ENCODE results near the gene CPED1.

CPED1 gene

GRCh38 chr7:120988591-120989256 lies at the start of gene CPED1:
CPED1 (plus strand) TSS chr7:120988711; CDS start chr7:120989622, 911 bp downstream.
- Histone ChIP-seq H3K9me3 (ENCODE audit: insufficient read depth, low read depth, low read length) (no peaks in the 10 kb centered on the region), H3K27ac (ENCODE audit: low read length) (no peak within 1 kb of the TSS), H3K9ac (ENCODE audit: low read depth, low read length) (no peak within 1 kb of the TSS)

GRCh38 chr7:120939345-120939744 lies 49.2 kb upstream of the CPED1 start:
- Histone ChIP-seq H3K4me3 (ENCODE audit: low read length) (no peak overlapping the region), H3K4me1 (ENCODE audit: insufficient read depth, low read length) (no peaks in the 10 kb centered on the region), H3K27ac (ENCODE audit: low read length) (no peak overlapping the region), H3K36me3 (ENCODE audit: insufficient read depth, low read depth, low read length) (no peaks in the 10 kb centered on the region), H3K27me3 (ENCODE audit: insufficient read depth, low read length) (no peaks in the 10 kb centered on the region), H3K9ac (ENCODE audit: low read depth, low read length) (no peak overlapping the region), H3K9me3 (ENCODE audit: insufficient read depth, low read depth, low read length) (no peaks in the 10 kb centered on the region)

More at GRCh38 chr7:120988591-120989256, at the start of gene CPED1:
- H3K27me3 ChIP-seq (ENCODE audit: insufficient read depth, low read length): peaks cover 26% of the 10 kb centered on the region
- H3K4me3 ChIP-seq (ENCODE audit: low read length): peak within 1 kb of the TSS; percentile 66
- no peaks in the 10 kb centered on the region for H3K36me3 ChIP-seq (ENCODE audit: insufficient read depth, low read depth, low read length)
- 0 out of 2 replicates have a peak, but pooled peaks cover 2% of the 10 kb centered on the region for H3K4me1 ChIP-seq (ENCODE audit: insufficient read depth, low read length)

GRCh38 chr7:120941064-120941463 lies 47.4 kb upstream of the CPED1 start:
- Histone ChIP-seq H3K9ac (ENCODE audit: low read depth, low read length) (no peak overlapping the region), H3K27me3 (ENCODE audit: insufficient read depth, low read length) (no peaks in the 10 kb centered on the region), H3K4me3 (ENCODE audit: low read length) (no peak overlapping the region), H3K36me3 (ENCODE audit: insufficient read depth, low read depth, low read length) (no peaks in the 10 kb centered on the region), H3K9me3 (ENCODE audit: insufficient read depth, low read depth, low read length) (no peaks in the 10 kb centered on the region), H3K27ac (ENCODE audit: low read length) (no peak overlapping the region), H3K4me1 (ENCODE audit: insufficient read depth, low read length) (no peaks in the 10 kb centered on the region)

GRCh38 chr7:120941856-120942255 lies 46.7 kb upstream of the CPED1 start:
- no peaks in the 10 kb centered on the region for H3K36me3 ChIP-seq (ENCODE audit: insufficient read depth, low read depth, low read length)
- no peak overlapping the region for H3K27ac ChIP-seq (ENCODE audit: low read length)
- H3K9me3 ChIP-seq (ENCODE audit: insufficient read depth, low read depth, low read length): no peaks in the 10 kb centered on the region
- H3K27me3 ChIP-seq (ENCODE audit: insufficient read depth, low read length): no peaks in the 10 kb centered on the region
- no peak overlapping the region for H3K4me3 ChIP-seq (ENCODE audit: low read length)
- no peak overlapping the region for H3K9ac ChIP-seq (ENCODE audit: low read depth, low read length)
- H3K4me1 ChIP-seq (ENCODE audit: insufficient read depth, low read length): no peaks in the 10 kb centered on the region

- Histone ChIP-seq H3K4me1 (ENCODE audit: insufficient read depth, low read length) (no peaks in the 10 kb centered on the region), H3K4me3 (ENCODE audit: low read length) (no peak overlapping the region), H3K36me3 (ENCODE audit: insufficient read depth, low read depth, low read length) (no peaks in the 10 kb centered on the region), H3K27ac (ENCODE audit: low read length) (no peak overlapping the region), H3K9me3 (ENCODE audit: insufficient read depth, low read depth, low read length) (no peaks in the 10 kb centered on the region), H3K27me3 (ENCODE audit: insufficient read depth, low read length) (no peaks in the 10 kb centered on the region), H3K9ac (ENCODE audit: low read depth, low read length) (no peak overlapping the region)
Measured at GRCh38 chr7:120942861-120943260, 45.6 kb upstream of the CPED1 start.

GRCh38 chr7:120944826-120945562 lies 43.5 kb upstream of the CPED1 start:
- Histone ChIP-seq H3K27me3 (ENCODE audit: insufficient read depth, low read length) (no peaks in the 10 kb centered on the region), H3K9me3 (ENCODE audit: insufficient read depth, low read depth, low read length) (no peaks in the 10 kb centered on the region), H3K9ac (ENCODE audit: low read depth, low read length) (no peak overlapping the region), H3K4me3 (ENCODE audit: low read length) (no peak overlapping the region), H3K36me3 (ENCODE audit: insufficient read depth, low read depth, low read length) (no peaks in the 10 kb centered on the region), H3K4me1 (ENCODE audit: insufficient read depth, low read length) (no peaks in the 10 kb centered on the region), H3K27ac (ENCODE audit: low read length) (no peak overlapping the region)

- Histone ChIP-seq H3K27ac (ENCODE audit: low read length) (no peak overlapping the region), H3K27me3 (ENCODE audit: insufficient read depth, low read length) (no peaks in the 10 kb centered on the region), H3K9ac (ENCODE audit: low read depth, low read length) (no peak overlapping the region), H3K4me1 (ENCODE audit: insufficient read depth, low read length) (no peaks in the 10 kb centered on the region), H3K9me3 (ENCODE audit: insufficient read depth, low read depth, low read length) (no peaks in the 10 kb centered on the region), H3K4me3 (ENCODE audit: low read length) (no peak overlapping the region), H3K36me3 (ENCODE audit: insufficient read depth, low read depth, low read length) (peaks cover 11% of the 10 kb centered on the region; the same call in 1 of the 2 replicates)
Measured at GRCh38 chr7:120947980-120948379, 40.5 kb upstream of the CPED1 start.

- H3K9ac ChIP-seq (ENCODE audit: low read depth, low read length): peak overlapping the region; percentile 86; the same call in 1 of the 2 replicates
- peak overlapping the region; percentile 92 for H3K4me3 ChIP-seq (ENCODE audit: low read length)
- no peaks in the 10 kb centered on the region for H3K4me1 ChIP-seq (ENCODE audit: insufficient read depth, low read length)
- H3K27me3 ChIP-seq (ENCODE audit: insufficient read depth, low read length): no peaks in the 10 kb centered on the region
- no peaks in the 10 kb centered on the region for H3K9me3 ChIP-seq (ENCODE audit: insufficient read depth, low read depth, low read length)
- H3K36me3 ChIP-seq (ENCODE audit: insufficient read depth, low read depth, low read length): peaks cover 25% of the 10 kb centered on the region
- no peak overlapping the region for H3K27ac ChIP-seq (ENCODE audit: low read length)
Measured at GRCh38 chr7:120949393-120949911, 39.1 kb upstream of the CPED1 start.

- H3K4me1 ChIP-seq (ENCODE audit: insufficient read depth, low read length): no peaks in the 10 kb centered on the region
- H3K4me3 ChIP-seq (ENCODE audit: low read length): peak overlapping the region; percentile 92
- no peaks in the 10 kb centered on the region for H3K9me3 ChIP-seq (ENCODE audit: insufficient read depth, low read depth, low read length)
- peak overlapping the region; percentile 86 for H3K9ac ChIP-seq (ENCODE audit: low read depth, low read length)
- no peaks in the 10 kb centered on the region for H3K27me3 ChIP-seq (ENCODE audit: insufficient read depth, low read length)
- H3K27ac ChIP-seq (ENCODE audit: low read length): no peak overlapping the region
- H3K36me3 ChIP-seq (ENCODE audit: insufficient read depth, low read depth, low read length): peaks cover 32% of the 10 kb centered on the region
Measured at GRCh38 chr7:120949998-120950538, 38.4 kb upstream of the CPED1 start.

GRCh38 chr7:120950539-120951308 lies 37.8 kb upstream of the CPED1 start, which contains the start of gene ING3:
ING3 (plus strand) TSS chr7:120950777; CDS start chr7:120950897, 120 bp downstream.
- Histone ChIP-seq H3K36me3 (ENCODE audit: insufficient read depth, low read depth, low read length) (peaks cover 38% of the 10 kb centered on the region), H3K4me3 (ENCODE audit: low read length) (peak within 1 kb of the TSS; percentile 92), H3K9me3 (ENCODE audit: insufficient read depth, low read depth, low read length) (no peaks in the 10 kb centered on the region), H3K4me1 (ENCODE audit: insufficient read depth, low read length) (no peaks in the 10 kb centered on the region), H3K27me3 (ENCODE audit: insufficient read depth, low read length) (no peaks in the 10 kb centered on the region), H3K27ac (ENCODE audit: low read length) (peak within 1 kb of the TSS; percentile 84), H3K9ac (ENCODE audit: low read depth, low read length) (peak within 1 kb of the TSS; percentile 97)

GRCh38 chr7:120951309-120951699 lies 37.2 kb upstream of the CPED1 start:
- Histone ChIP-seq H3K27ac (ENCODE audit: low read length) (no peak overlapping the region), H3K4me1 (ENCODE audit: insufficient read depth, low read length) (no peaks in the 10 kb centered on the region), H3K36me3 (ENCODE audit: insufficient read depth, low read depth, low read length) (peaks cover 44% of the 10 kb centered on the region), H3K9me3 (ENCODE audit: insufficient read depth, low read depth, low read length) (no peaks in the 10 kb centered on the region), H3K9ac (ENCODE audit: low read depth, low read length) (peak overlapping the region; percentile 97; the same call in 1 of the 2 replicates), H3K4me3 (ENCODE audit: low read length) (peak overlapping the region; percentile 92), H3K27me3 (ENCODE audit: insufficient read depth, low read length) (no peaks in the 10 kb centered on the region)
